Activated CD8-positive, alpha-beta memory T cell treated with anti-CD3 and anti-CD28 coated beads, Interleukin-2, amount 10 ng/mL, durations not matched to agents 7 days and 5 days (primary cell): ENCODE data around the gene ZNF546. TPM values are rescaled to one million over a fixed set of nuclear protein-coding genes. Genes with fewer than 3 reads are reported as not detected.

Experiments
- ATAC-seq: fragments of 150-1000 bp; cut with Tn5 transposase; one replicate; pipeline ENCODE4 v1.10.0; 2021; ENCODE audit warnings: moderate library complexity
- CTCF ChIA-PET: fragments of 350-600 bp; sonication (Branson Sonifier 250); formaldehyde crosslinking; loops from one replicate; lab custom pipeline; 2021; ENCODE audit warnings: antibody characterized with exemption; lab: Charles Lee
- DNase-seq: peaks from one replicate; pipeline ENCODE4 v3.0.0-alpha.2; 2020
- H3K27ac Mint-ChIP-seq: one replicate; pipeline ENCODE4 v1.8.0; 2021; ENCODE audit warnings: mild to moderate bottlenecking, mixed read lengths
- H3K27me3 Mint-ChIP-seq: one replicate; pipeline ENCODE4 v1.8.0; 2021; ENCODE audit warnings: mixed read lengths
- H3K36me3 Mint-ChIP-seq: one replicate; pipeline ENCODE4 v1.8.0; 2021; ENCODE audit warnings: mild to moderate bottlenecking, mixed read lengths
- H3K4me1 Mint-ChIP-seq: one replicate; pipeline ENCODE4 v1.8.0; 2021; ENCODE audit warnings: mixed read lengths
- H3K4me3 Mint-ChIP-seq: one replicate; pipeline ENCODE4 v1.8.0; 2021; ENCODE audit warnings: mild to moderate bottlenecking, moderate library complexity, mixed read lengths
- H3K9me3 Mint-ChIP-seq: one replicate; pipeline ENCODE4 v1.8.0; 2022; ENCODE audit warnings: low read depth, mixed read lengths
- total RNA-seq, 2 experiments: library from RNA; stranded (reverse); gene quantifications; one replicate each; pipeline ENCODE4 v1.2.3, GENCODE V29; 2021

ZNF546 gene
- total RNA-seq, 2 experiments from 2014 or later = 5.0 to 6.5 TPM

DNA sequence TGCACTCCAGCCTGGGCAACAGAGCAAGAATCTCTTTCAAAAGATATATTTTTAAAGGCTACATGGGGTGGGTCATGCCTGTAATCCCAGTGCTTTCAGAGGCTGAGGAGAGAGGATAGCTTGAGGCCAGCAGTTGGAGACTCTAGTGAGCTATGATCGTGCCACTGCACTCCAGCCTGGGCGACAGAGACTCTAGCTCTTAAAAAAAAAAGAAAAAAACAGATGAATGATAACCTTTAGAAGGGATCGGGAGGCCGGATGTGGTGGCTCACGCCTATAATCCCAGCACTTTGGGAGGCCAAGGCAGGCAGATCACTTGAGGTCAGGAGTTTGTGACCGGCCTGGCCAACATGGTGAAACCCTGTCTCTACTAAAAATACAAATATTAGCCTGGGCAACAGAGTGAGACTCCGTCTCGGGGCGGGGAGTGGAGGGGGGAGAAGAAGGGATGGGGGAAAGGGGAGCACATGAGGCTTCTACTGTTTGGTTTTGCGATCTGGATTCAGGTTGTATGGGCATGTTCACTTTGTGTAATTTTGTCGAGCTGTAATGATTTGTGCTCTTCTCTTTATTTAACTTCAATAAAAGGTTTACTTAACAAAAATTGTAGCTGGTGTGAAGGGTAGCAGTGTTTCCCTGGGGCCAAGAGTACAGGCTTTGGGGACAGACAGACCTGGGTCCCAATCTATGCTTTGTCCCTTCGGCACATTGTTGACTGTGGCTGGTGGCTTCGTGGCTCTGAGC lies 27.0 kb upstream of the ZNF546 start:
- CTCF ChIA-PET = interaction anchor here (0.7 to 4.6 kb wide), 39 partner anchors 8 to 534 kb away, joined by 3 to 77 read pairs (median 7); partner anchors contain the start of genes DYRK1B, FBL, FCGBP and RPS16
- Mint-ChIP-seq H3K9me3 (no peaks in the 10 kb centered on the region), H3K4me1 (peaks cover 37% of the 10 kb centered on the region), H3K4me3 (peak overlapping the region; percentile 90), H3K36me3 (peaks cover 26% of the 10 kb centered on the region), H3K27ac (peak overlapping the region; percentile 95), H3K27me3 (no peaks in the 10 kb centered on the region)
- DNase-seq (peak; percentile 45), ATAC-seq (no peak)

- ATAC-seq = peak; percentile 31
- CTCF ChIA-PET = interaction anchor here (0.9 to 4.6 kb wide), 36 partner anchors 9 to 535 kb away, joined by 3 to 77 read pairs (median 7); partner anchors contain the start of genes DYRK1B, FBL, FCGBP and RPS16
- peak overlapping the region; percentile 95 for H3K27ac Mint-ChIP-seq
- DNase-seq = no peak
- H3K27me3 Mint-ChIP-seq = no peaks in the 10 kb centered on the region
- H3K4me3 Mint-ChIP-seq = peak overlapping the region; percentile 90
- H3K36me3 Mint-ChIP-seq = peaks cover 29% of the 10 kb centered on the region
- no peaks in the 10 kb centered on the region for H3K9me3 Mint-ChIP-seq
- peaks cover 37% of the 10 kb centered on the region for H3K4me1 Mint-ChIP-seq
Measured at GRCh38 chr19:39970425-39970674, 26.5 kb upstream of the ZNF546 start.

DNA sequence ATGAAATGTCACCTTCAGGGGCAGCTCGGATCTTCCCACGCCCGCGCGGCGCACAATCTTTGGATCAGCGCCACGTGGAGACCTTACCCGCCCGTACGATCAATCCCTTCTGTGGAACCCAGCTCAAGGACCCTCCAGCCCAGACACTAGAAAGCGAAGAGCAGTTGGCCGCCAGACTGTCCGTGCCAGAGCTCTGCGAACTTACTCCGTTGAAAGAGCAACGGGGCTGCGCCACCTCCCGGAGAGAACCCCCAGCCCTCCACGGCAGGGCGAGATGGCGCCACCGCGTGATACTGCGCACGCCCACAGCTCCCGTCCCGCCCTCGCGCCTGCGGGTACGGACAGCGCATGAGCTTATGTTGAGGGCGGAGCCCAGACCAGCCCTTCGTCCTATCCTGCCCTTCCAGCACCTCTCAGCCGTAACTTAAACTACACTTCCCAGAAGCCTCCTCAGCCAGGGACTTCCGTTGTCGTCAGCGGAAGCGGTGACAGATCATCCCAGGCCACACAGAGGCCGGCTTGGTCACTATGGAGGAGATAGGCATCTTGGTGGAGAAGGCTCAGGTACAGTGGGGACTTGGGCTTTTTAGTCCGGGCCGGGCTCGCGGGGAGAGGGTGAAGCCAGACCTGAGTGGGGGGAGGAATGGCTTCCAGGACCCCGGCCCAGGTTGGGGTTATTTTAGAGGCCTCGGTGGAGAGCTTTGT lies 26.0 kb upstream of the ZNF546 start, which contains the start of gene PSMC4:
Gene PSMC4, plus strand, starts transcription at position 491 of the 705 bp plus-strand sequence. Its CDS starts 38 bp downstream, at position 529.
- DNase-seq (peak; percentile 99), ATAC-seq (peak; percentile 98)
- Mint-ChIP-seq H3K9me3 (no peaks in the 10 kb centered on the region), H3K27me3 (no peaks in the 10 kb centered on the region), H3K4me1 (peaks cover 37% of the 10 kb centered on the region), H3K27ac (peak within 1 kb of the TSS; percentile 95), H3K4me3 (peak within 1 kb of the TSS; percentile 90), H3K36me3 (peaks cover 34% of the 10 kb centered on the region)
- CTCF ChIA-PET = interaction anchor here (0.7 to 4.6 kb wide), 37 partner anchors 9 to 535 kb away, joined by 3 to 77 read pairs (median 7); partner anchors contain the start of genes DYRK1B, FBL, FCGBP and RPS16

DNA sequence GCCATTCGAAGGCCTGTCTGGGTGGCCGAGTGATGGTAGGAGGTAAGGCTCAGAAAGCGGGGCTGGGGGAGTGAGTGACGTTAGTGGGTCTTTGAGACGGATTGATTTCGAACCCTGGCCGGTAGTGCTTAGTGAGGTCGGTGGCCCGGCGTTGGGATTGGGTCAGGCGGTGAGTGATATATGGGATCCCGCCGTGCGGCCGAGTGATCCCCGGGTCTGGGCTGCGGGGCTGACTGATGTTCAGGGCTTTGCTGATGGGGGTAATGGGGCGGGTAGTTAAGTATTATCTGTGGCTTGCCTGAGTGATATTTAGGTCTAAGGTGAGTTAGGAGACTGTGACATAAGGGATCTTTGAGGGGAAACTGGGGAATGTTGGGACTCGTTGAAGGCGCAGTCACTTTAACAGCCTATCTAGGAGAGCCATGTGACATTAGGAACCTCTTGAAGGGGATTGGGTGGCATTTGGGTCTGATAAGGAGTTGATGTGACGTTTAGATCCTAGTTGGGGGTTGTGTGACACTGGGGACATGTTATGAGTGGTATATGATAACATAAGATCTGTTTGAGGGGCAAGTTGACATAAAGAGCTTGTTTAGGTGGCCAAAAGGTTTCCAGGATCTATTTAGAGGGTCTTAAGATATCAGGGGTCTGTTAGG lies 25.4 kb upstream of the ZNF546 start:
- ATAC-seq (no peak), DNase-seq (no peak)
- no peaks in the 10 kb centered on the region for H3K27me3 Mint-ChIP-seq
- peak overlapping the region; percentile 90 for H3K4me3 Mint-ChIP-seq
- CTCF ChIA-PET = interaction anchor here (0.7 to 4.6 kb wide), 34 partner anchors 10 to 536 kb away, joined by 3 to 77 read pairs (median 7); partner anchors contain the start of genes DYRK1B, FBL, RPS16 and ZNF546
- no peaks in the 10 kb centered on the region for H3K9me3 Mint-ChIP-seq
- H3K4me1 Mint-ChIP-seq = peaks cover 37% of the 10 kb centered on the region
- H3K27ac Mint-ChIP-seq = peak overlapping the region; percentile 95
- peaks cover 37% of the 10 kb centered on the region for H3K36me3 Mint-ChIP-seq

GRCh38 chr19:39974377-39975155 lies 22.3 kb upstream of the ZNF546 start:
- Mint-ChIP-seq H3K4me3 (no peak overlapping the region), H3K36me3 (peaks cover 61% of the 10 kb centered on the region), H3K27ac (no peak overlapping the region), H3K9me3 (no peaks in the 10 kb centered on the region), H3K27me3 (no peaks in the 10 kb centered on the region), H3K4me1 (peaks cover 24% of the 10 kb centered on the region)
- ATAC-seq = no peak
- CTCF ChIA-PET = no interaction called here
- peak; percentile 38 for DNase-seq

GRCh38 chr19:39982883-39983282 lies 14.0 kb upstream of the ZNF546 start:
- CTCF ChIA-PET = no interaction called here
- Mint-ChIP-seq H3K4me3 (no peak overlapping the region), H3K27me3 (no peaks in the 10 kb centered on the region), H3K4me1 (no peaks in the 10 kb centered on the region), H3K27ac (no peak overlapping the region), H3K36me3 (peaks cover 85% of the 10 kb centered on the region), H3K9me3 (peaks cover 19% of the 10 kb centered on the region)
- ATAC-seq (no peak), DNase-seq (no peak)

DNA sequence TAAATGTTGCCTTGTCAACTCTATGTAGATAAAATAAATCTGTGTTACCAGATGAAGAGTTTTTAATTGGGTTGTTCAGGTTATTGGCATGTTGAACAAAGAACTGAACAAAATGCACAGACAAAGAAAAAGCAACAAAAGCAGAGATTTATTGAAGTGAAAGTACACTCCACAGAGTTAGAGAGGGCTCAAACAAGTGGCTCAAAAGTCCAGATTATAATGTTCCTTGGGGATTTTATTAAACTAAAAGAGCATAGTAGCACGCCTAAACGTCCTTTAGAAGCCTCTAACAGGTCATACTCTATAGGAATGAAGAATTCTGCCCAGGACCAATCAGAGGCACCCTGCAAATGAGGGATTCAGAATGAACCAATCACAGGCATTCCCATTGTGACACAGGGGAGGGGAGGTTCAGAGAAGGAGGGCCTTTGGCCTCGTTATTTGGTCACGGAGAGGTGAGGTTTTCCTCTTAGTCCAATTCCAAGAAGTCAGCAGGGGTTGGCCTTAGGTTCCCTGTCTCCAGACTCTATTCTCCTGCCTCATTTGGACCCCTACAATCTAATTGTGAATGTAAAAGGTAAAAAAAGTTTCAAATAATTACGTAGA lies 13.1 kb upstream of the ZNF546 start:
- Mint-ChIP-seq H3K4me1 (no peaks in the 10 kb centered on the region), H3K27ac (no peak overlapping the region), H3K4me3 (no peak overlapping the region), H3K36me3 (peaks cover 77% of the 10 kb centered on the region), H3K27me3 (no peaks in the 10 kb centered on the region), H3K9me3 (peaks cover 19% of the 10 kb centered on the region)
- CTCF ChIA-PET = no interaction called here
- no peak for DNase-seq
- ATAC-seq = no peak

DNA sequence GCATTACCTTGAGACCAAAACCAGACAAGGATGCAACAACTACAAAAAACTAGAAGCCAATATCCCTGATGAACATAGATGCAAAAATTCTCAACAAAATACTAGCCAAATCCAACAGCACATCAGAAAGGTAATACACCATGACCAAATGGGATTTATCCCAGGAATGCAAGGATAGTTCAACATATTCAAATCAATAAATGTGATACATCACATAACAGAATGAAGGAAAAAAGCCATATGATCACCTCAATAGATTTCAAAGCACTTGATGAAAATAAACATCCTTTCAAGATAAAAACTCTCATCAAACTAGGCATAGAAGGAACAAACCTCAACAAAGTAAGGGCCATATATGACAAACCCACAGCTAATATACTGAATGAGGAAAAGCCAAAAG lies 10.2 kb upstream of the ZNF546 start:
- DNase-seq = no peak
- no peaks in the 10 kb centered on the region for H3K4me1 Mint-ChIP-seq
- H3K4me3 Mint-ChIP-seq = no peak overlapping the region
- H3K27me3 Mint-ChIP-seq = no peaks in the 10 kb centered on the region
- no peak overlapping the region for H3K27ac Mint-ChIP-seq
- ATAC-seq = no peak
- CTCF ChIA-PET = interaction anchor here (1.2 kb wide), 1 partner anchor 16 kb away, joined by 3 read pairs; the partner anchor contains the start of gene PSMC4
- H3K36me3 Mint-ChIP-seq = peaks cover 56% of the 10 kb centered on the region
- H3K9me3 Mint-ChIP-seq = peaks cover 22% of the 10 kb centered on the region

- H3K27ac Mint-ChIP-seq = no peak overlapping the region
- H3K4me1 Mint-ChIP-seq = no peaks in the 10 kb centered on the region
- peaks cover 22% of the 10 kb centered on the region for H3K9me3 Mint-ChIP-seq
- peaks cover 55% of the 10 kb centered on the region for H3K36me3 Mint-ChIP-seq
- no peak overlapping the region for H3K4me3 Mint-ChIP-seq
- no peaks in the 10 kb centered on the region for H3K27me3 Mint-ChIP-seq
- no peak for ATAC-seq
- DNase-seq = no peak
- CTCF ChIA-PET = no interaction called here
Measured at GRCh38 chr19:39987167-39987566, 9.7 kb upstream of the ZNF546 start.

DNA sequence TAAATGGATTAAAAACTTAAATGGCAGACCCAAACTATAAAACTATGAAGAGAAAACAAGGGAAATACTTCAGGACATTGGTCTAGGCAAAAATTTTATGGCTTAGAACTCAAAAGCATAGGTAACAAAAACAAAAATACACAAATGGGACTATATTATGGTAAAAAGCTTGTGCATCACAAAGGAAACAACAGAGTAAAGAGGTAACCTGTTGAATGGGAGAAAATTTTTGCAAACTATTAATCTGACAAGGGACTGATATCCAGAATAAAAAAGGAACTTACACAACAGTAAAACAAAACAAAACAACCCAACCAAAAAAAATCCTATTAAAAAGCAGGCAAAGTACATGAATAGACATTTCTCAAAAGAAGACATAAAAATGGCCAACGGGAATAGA lies 9.3 kb upstream of the ZNF546 start:
- no peak overlapping the region for H3K4me3 Mint-ChIP-seq
- H3K36me3 Mint-ChIP-seq = peaks cover 53% of the 10 kb centered on the region
- no peaks in the 10 kb centered on the region for H3K4me1 Mint-ChIP-seq
- ATAC-seq (no peak), DNase-seq (no peak)
- H3K27ac Mint-ChIP-seq = no peak overlapping the region
- peaks cover 22% of the 10 kb centered on the region for H3K9me3 Mint-ChIP-seq
- CTCF ChIA-PET = no interaction called here
- no peaks in the 10 kb centered on the region for H3K27me3 Mint-ChIP-seq

DNA sequence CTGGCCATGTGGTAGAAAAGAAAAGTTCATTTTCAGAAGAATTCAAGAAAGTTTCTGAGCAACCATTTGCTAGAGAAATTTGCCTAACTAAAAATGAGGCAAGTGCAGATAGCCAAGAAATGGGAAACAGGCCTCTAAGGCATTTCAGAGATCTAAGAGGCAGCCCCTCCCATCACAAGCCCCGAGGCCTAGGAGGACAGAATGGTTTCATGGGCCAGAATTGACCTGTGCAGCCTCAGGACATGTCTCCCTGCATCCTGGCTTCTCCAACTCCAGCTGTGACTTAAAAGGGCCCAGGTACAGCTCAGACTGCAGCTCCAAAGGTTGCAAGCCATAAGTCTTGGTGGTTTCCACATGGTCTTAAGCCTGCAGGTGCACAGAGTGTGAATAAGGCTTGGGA lies 3.3 kb upstream of the ZNF546 start:
- Mint-ChIP-seq H3K4me3 (no peak overlapping the region), H3K9me3 (peaks cover 14% of the 10 kb centered on the region), H3K27ac (no peak overlapping the region), H3K36me3 (peaks cover 48% of the 10 kb centered on the region), H3K4me1 (peaks cover 31% of the 10 kb centered on the region), H3K27me3 (no peaks in the 10 kb centered on the region)
- CTCF ChIA-PET = no interaction called here
- DNase-seq (no peak), ATAC-seq (no peak)

GRCh38 chr19:39994361-39994760 lies 2.5 kb upstream of the ZNF546 start:
- no peak for ATAC-seq
- DNase-seq = no peak
- Mint-ChIP-seq H3K27me3 (no peaks in the 10 kb centered on the region), H3K36me3 (peaks cover 45% of the 10 kb centered on the region), H3K9me3 (peaks cover 12% of the 10 kb centered on the region), H3K4me3 (no peak overlapping the region), H3K27ac (peak overlapping the region; percentile 40), H3K4me1 (peaks cover 31% of the 10 kb centered on the region)
- CTCF ChIA-PET = no interaction called here
